HG02852 (cell line): ENCODE measurements around the gene SLC29A3.

Source experiments
- ATAC-seq: cut with Tn5 transposase; IDR thresholded peaks from one replicate; pipeline ENCODE4 v1.9.1; 2021; ENCODE audit warnings: mild to moderate bottlenecking, moderate library complexity; ENCODE audit not compliant: unreplicated experiment

Gene SLC29A3

DNA sequence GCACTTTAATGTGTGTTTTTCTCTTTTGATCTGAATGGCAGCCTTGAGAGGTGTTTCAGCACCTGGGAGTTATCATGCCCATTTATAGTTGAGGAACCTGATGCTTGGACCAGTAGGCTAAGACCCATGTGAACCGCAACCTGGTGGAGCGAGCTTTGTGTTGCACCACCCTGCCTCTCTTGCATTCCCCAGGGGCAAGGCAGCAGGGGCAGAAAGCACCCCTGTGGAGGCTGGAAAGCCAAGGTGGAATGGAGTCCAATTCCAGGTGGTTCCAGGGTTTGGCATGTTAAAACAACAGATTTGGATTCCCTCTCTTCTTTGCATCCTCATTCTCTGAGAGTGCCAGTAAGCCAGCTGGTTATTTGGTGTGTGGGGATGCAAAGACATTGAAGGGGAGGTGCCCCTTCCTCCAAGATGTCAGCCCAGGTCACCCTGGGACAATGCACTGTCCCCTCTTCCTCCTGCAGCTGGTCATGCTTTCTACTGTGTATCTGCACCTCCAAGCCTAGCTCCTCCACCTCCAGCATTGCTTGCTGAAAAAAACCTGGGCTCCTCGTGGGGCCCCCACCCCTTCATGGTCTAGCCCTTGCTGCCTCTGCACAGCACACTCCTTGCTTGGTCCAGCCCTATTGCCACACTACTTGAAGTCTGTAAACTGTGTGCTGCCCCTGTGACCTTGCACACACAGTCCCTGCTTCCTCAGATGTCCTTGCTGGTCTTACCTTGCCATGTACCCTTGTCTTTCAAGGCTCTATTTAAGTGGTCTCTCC, 72.0 kb downstream of the SLC29A3 start:
- ATAC-seq = no peak

DNA sequence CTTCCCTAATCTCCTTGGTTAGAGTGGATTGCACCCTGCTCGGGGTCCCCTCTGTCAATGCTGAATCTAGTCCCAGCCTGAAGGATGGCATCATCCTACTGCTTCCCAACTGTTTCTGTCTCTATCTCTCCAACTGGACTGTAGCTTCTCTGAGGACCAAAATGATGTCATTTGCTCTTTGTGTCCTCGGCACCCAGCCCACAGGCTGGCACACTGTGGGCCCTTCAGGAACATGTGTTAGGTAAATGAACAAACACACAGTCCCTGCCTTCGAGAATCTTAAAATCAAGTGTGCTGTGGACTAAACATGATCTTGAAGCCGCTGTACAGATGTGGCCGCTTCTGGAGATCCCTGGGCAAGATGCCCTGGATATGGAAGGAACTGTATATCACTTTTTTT, 72.6 kb downstream of the SLC29A3 start:
- ATAC-seq = no peak

GRCh38 chr10:71392292-71392691, 73.2 kb downstream of the SLC29A3 start:
- no peak for ATAC-seq

GRCh38 chr10:71392791-71393781, 74.0 kb downstream of the SLC29A3 start:
- no peak for ATAC-seq

- ATAC-seq = no peak
These were observed 74.9 kb downstream of the SLC29A3 start for GRCh38 chr10:71393841-71394475.

DNA sequence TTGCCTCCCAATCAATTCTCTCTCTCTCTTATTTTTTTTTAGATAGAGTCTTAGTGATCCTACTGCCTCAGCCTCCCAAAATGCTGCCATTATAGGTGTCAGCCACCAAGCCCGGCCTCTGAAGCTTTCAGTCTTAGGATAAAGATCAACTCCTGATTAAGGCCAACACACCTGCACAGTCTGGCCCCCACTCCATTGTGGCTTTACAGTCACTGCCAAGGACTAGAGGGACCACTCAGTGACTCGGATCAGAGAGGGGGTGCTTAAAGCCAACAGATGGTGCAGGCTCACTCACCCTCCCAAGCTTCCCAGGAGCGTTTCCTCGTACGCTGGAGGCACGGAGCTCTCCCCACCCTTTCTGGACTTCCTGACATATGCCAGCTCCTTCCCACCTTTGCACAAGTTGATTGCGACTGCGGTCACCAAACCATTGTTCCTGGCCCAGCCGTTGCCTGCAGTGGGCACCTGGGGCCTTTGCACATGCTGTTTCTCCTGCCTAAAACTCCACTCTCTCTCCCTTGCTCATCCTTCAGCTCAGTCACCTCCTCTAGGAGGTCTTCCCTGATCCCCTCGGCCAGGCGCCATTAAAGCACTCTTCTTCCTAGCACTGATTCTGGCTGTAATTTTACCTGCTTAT, 76.0 kb downstream of the SLC29A3 start:
- ATAC-seq = no peak

GRCh38 chr10:71395621-71396020, 76.6 kb downstream of the SLC29A3 start:
- ATAC-seq = no peak

DNA sequence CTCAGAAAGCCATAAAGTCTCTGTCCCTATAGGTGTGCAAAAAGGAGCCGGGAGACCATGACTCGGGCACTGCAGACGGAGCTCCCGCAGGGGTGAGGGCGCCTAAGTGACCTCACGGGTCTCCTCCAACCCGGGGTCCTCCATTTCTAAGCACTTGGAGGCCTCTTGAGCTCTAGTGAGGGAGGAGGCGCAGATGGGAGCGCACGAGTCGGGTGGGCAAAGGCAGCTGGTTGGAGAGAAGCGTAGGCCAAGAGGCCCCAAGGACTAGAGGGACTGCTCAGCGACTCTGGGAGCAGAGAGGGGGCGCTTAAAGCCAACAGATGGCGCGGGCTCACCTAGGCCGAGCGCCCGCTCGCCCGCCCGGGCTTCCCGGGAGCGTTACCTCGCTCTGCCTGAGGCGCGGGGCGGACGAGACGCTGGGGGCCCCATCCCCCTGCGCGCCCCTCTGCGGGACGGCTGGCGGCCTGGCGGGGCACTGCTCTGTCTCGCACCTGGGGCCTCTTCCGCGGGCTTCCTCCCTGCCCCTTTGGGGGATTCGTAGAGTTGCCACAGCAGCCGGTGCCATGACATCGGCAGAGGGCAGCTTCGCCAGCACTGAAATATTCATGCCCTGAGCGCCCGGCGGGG, 77.1 kb downstream of the SLC29A3 start:
- no peak for ATAC-seq

DNA sequence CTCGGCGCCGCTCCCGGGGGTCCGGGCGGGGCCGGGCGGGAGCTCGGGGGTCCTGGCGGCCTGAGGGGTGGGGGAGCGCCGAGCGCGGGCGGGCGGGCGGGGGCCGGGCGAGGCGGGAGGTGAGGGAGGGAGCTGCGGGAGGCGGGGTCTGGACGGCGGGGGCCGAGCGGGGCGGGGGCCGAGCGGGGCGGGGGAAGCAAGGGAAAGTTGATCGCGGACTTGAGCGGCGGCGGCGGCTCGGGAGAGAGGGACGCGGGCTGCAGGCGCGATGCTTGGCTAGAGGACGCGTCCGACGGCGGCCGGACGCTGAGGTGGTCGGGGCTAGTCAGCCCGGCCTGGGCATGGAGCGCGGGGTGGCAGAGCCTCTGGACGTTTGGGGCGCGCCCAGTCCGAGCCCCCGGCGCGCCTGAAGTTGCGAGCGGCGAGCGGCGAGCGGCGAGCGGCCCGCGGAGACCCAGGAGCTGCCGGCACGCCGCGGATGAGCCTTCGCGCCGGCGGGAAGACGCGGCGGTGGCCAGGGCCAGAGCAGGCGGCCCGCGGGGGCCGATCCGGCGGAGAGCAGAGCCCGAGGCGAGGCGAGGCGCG, 77.7 kb downstream of the SLC29A3 start, which contains the start of gene CDH23:
Gene CDH23 (plus strand): TSS at position 210 of the 585 bp plus-strand sequence. CDS start 42,912 bp downstream, outside the sequence.
- ATAC-seq = no peak

GRCh38 chr10:71397296-71398212, 78.5 kb downstream of the SLC29A3 start:
- ATAC-seq = no peak

- ATAC-seq = no peak
These were observed 79.9 kb downstream of the SLC29A3 start for GRCh38 chr10:71398976-71399375.

GRCh38 chr10:71399946-71400345, 80.9 kb downstream of the SLC29A3 start:
- no peak for ATAC-seq

DNA sequence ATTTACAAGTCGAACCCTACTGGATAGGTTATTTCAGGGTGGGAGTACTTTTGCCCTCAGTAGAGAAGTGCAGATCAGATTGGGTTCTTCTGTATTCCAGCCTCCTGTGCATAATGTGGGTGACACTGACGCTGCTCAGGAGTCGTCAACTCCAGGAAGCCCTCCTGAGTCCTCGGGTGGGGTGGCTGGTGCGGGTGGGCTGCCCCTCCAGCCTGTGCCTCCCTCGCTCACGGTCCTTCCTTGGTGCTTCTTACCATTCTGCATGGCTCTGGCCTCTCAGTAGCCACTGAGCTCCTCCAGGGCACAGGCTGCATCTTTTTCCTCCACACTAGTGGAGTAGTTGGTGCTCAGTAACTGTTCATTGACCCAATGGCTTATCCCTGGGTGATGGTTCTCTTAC, 82.0 kb downstream of the SLC29A3 start:
- no peak for ATAC-seq

DNA sequence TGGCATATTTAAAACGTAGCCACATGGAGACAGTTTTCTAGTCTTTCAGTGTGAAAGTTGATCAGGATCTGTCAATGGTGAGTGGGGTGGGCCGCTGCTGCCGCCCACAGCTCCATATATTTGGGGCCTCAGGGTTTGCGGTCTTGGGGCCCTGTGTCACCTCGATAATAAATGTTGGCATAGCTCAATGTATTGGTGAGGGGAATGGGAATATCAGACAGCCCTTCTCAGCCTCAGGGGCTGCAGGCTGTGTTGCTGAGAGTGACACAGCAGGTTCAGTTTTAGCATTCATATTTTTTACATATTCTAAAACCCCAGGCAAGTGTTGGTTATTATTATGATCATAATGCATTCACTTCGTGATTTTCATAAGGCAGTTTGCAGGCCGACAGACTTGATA, 82.9 kb downstream of the SLC29A3 start:
- no peak for ATAC-seq

DNA sequence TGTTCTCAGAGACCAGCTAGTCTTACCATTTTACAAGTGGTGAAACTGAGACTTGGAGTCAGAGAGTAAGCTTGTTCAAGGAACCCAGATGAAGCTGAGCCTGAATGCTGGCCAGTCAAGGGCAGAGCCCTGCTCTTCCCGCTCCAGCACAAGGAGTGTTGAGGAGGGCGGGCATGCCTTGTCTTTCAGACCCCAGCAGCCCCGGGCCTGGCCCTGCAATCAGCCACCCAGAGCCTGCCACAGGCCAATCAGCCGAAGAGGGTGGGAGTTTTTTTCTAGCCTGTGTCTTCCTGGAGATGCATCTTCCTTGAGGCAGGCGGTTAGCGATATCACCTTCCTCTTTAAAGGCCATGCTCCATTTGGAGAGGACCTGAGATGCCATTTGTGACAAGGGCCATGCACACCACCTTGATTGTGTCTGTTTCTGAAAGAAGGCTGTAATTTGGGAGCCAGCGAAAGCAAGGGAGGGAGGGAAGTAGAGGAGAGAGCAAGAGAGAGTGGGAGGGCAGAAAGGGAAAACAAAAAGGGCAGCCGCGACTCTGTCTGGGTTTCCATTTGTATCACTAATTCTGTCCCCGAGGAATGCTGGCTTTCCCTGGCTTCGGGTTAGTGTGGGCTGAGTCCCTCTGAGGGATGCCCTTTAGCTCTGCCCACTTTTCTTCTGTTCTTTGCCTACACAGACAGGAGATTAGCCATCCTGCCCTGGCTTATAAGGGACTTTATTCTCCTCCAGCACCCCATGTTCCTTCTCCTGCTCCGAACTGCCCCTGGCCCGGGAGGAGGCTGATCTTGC, 85.6 kb downstream of the SLC29A3 start:
- ATAC-seq = no peak

DNA sequence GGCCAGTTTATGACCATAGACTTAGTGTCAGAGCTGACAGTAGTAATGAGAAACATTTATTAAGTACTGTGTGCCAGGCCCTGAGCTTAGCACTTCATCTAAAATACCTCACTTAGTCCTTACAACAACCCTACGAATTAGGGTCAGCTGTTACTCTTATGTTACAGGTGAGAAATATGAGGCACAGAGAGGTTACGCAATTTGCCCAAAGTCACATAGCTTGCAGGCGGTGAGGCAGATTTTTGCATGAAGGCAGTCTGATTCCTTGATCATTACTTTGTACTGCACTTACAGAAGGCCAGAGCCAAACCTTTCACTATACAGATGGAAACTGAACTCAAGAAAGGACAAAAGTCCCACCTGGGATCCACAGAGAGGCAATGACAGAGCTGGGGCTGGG, 87.8 kb downstream of the SLC29A3 start:
- ATAC-seq = no peak

- no peak for ATAC-seq
These were observed 89.6 kb downstream of the SLC29A3 start for GRCh38 chr10:71408436-71409225.
